Right atrium auricular region (tissue), 2 donors: ENCODE results near the gene GPR139. TPM values are rescaled to one million over a fixed set of nuclear protein-coding genes. Genes with fewer than 3 reads are reported as not detected.

Source experiments
- DNase-seq: peaks from one replicate; pipeline ENCODE4 v3.0.0-alpha.2; 2019; ENCODE audit warnings: low spot score
- H3K27ac ChIP-seq, 2 donors: fragments of 200-600 bp; sonication (generic); 1 replicate in 1 of 2; 2 replicates in 1 of 2; pipeline ENCODE4 v1.5.1; 2016 to 2019
- H3K27me3 ChIP-seq, 2 donors: fragments of 200-600 bp; sonication (generic); one replicate each; pipeline versions ENCODE4 v1.5.1 to v1.6.0; 2017 to 2019
- H3K36me3 ChIP-seq: fragments of 200-600 bp; sonication (generic); one replicate; pipeline ENCODE4 v1.5.1; 2016
- H3K4me1 ChIP-seq, 2 donors: fragments of 200-600 bp; sonication (generic); one replicate each; pipeline versions ENCODE4 v1.5.1 to v1.6.0; 2017 to 2019
- H3K4me3 ChIP-seq, 2 donors: fragments of 200-600 bp; sonication (generic); 1 replicate in 1 of 2; 2 replicates in 1 of 2; pipeline ENCODE4 v1.5.1; 2017 to 2019; ENCODE audit warnings: mild to moderate bottlenecking in 1 of 2, moderate library complexity in 1 of 2
- H3K9me3 ChIP-seq, 2 donors: fragments of 200-600 bp; sonication (generic); one replicate each; pipeline ENCODE4 v1.5.1; 2019
- CTCF ChIP-seq, 2 donors: fragments of 200-600 bp; sonication (generic); IDR thresholded peaks; one replicate each; pipeline ENCODE4 v1.5.1; 2019; ENCODE audit warnings: antibody characterized with exemption in 2 of 2
- total RNA-seq, 2 donors: library from RNA; depleted of rRNA; stranded (reverse); fragments of >200 nt; gene quantifications; one replicate each; pipeline ENCODE4 v1.1.0, GENCODE V29; 2016

GPR139 gene
- total RNA-seq, 2 donors from 2014 or later, result not detected

GRCh38 chr16:20104563-20105183 lies 31.0 kb upstream of the GPR139 start:
- H3K4me3 ChIP-seq, result no peak overlapping the region
- no peaks in the 10 kb centered on the region for H3K36me3 ChIP-seq
- H3K27ac ChIP-seq, result no peak overlapping the region
- H3K9me3 ChIP-seq, result no peaks in the 10 kb centered on the region
- no peaks in the 10 kb centered on the region for H3K4me1 ChIP-seq
- H3K27me3 ChIP-seq, result no peaks in the 10 kb centered on the region
- TF ChIP-seq CTCF (IDR thresholded peaks at IDR 0.05), result no peak
- DNase-seq, result no peak

GRCh38 chr16:20102521-20102920 lies 28.8 kb upstream of the GPR139 start:
- DNase-seq, result no peak
- no peaks in the 10 kb centered on the region for H3K4me1 ChIP-seq
- H3K9me3 ChIP-seq, result no peaks in the 10 kb centered on the region
- no peaks in the 10 kb centered on the region for H3K27me3 ChIP-seq
- H3K36me3 ChIP-seq, result no peaks in the 10 kb centered on the region
- H3K27ac ChIP-seq, result no peak overlapping the region
- H3K4me3 ChIP-seq, result no peak overlapping the region
- no peak for TF ChIP-seq CTCF (IDR thresholded peaks at IDR 0.05)

- Histone ChIP-seq H3K27me3 (no peaks in the 10 kb centered on the region), H3K36me3 (no peaks in the 10 kb centered on the region), H3K27ac (no peak overlapping the region), H3K4me1 (no peaks in the 10 kb centered on the region), H3K4me3 (no peak overlapping the region), H3K9me3 (no peaks in the 10 kb centered on the region)
- DNase-seq, result no peak
- TF ChIP-seq CTCF (IDR thresholded peaks at IDR 0.05), result no peak
These were observed 28.3 kb upstream of the GPR139 start for GRCh38 chr16:20102021-20102420.

GRCh38 chr16:20099375-20099774 lies 25.7 kb upstream of the GPR139 start:
- Histone ChIP-seq H3K27ac (no peak overlapping the region), H3K4me3 (no peak overlapping the region), H3K27me3 (no peaks in the 10 kb centered on the region), H3K4me1 (no peaks in the 10 kb centered on the region), H3K36me3 (no peaks in the 10 kb centered on the region), H3K9me3 (no peaks in the 10 kb centered on the region)
- TF ChIP-seq CTCF (IDR thresholded peaks at IDR 0.05), result no peak
- no peak for DNase-seq

- no peaks in the 10 kb centered on the region for H3K27me3 ChIP-seq
- H3K27ac ChIP-seq, result no peak overlapping the region
- no peak for DNase-seq
- no peaks in the 10 kb centered on the region for H3K9me3 ChIP-seq
- no peaks in the 10 kb centered on the region for H3K36me3 ChIP-seq
- no peak overlapping the region for H3K4me3 ChIP-seq
- no peak for TF ChIP-seq CTCF (IDR thresholded peaks at IDR 0.05)
- H3K4me1 ChIP-seq, result no peaks in the 10 kb centered on the region
These were observed 20.5 kb upstream of the GPR139 start for GRCh38 chr16:20094157-20094556.
